Umbilical cord (tissue), 2 donors: Measurements from ENCODE around the gene TSR3. TPM values are rescaled to one million over a fixed set of nuclear protein-coding genes. Genes with fewer than 3 reads are reported as not detected.

Experiments
- DNase-seq: peaks from one replicate; pipeline ENCODE4 v3.0.0-alpha.2; 2015; ENCODE audit warnings: low spot score
- total RNA-seq: library from RNA; depleted of rRNA; stranded (reverse); fragments of >200 nt; gene quantifications from one replicate; pipeline ENCODE4 v1.2.3, GENCODE V29; 2014; ENCODE audit warnings: low replicate concordance; ENCODE audit not compliant: insufficient read depth

Gene TSR3
- total RNA-seq, 1 donor from 2014 or later = 55.6 TPM

- no peak for DNase-seq
These were observed 41.5 kb downstream of the TSR3 start for GRCh38 chr16:1309888-1310831.

- DNase-seq = peak; percentile 99
These were observed 42.4 kb downstream of the TSR3 start, which contains the start of gene UBE2I for GRCh38 chr16:1308977-1309885. Gene UBE2I, plus strand, starts transcription at chr16:1309636. Its CDS starts 4,395 bp downstream, at chr16:1314031.

- no peak for DNase-seq
These were observed 43.4 kb downstream of the TSR3 start for GRCh38 chr16:1308036-1308976.

GRCh38 chr16:1306334-1306733 is 45.3 kb downstream of the TSR3 start:
- DNase-seq = no peak

GRCh38 chr16:1305823-1306222 is 45.9 kb downstream of the TSR3 start:
- DNase-seq = no peak

GRCh38 chr16:1301562-1301961 is 50.1 kb downstream of the TSR3 start:
- no peak for DNase-seq

GRCh38 chr16:1300664-1301476 is 50.8 kb downstream of the TSR3 start:
- peak; percentile 32 for DNase-seq

GRCh38 chr16:1299868-1300203 is 51.8 kb downstream of the TSR3 start:
- DNase-seq = no peak

Other genes with a start within 250 kb of the TSR3 start
- gene CACNA1H, start 198.8 kb downstream of the TSR3 start, total RNA-seq = 8.7 TPM
- not detected for gene TPSG1, start 126.6 kb downstream of the TSR3 start, total RNA-seq
- 1.9 TPM for gene TPSB2, start 121.7 kb downstream of the TSR3 start, total RNA-seq
- gene TPSAB1, start 111.2 kb downstream of the TSR3 start, total RNA-seq = 8.9 TPM
- not detected for gene TPSD1, start 95.8 kb downstream of the TSR3 start, total RNA-seq
- 47.4 TPM for gene UBE2I, start 42.2 kb downstream of the TSR3 start, total RNA-seq
- 0.24 TPM for gene BAIAP3, start 18.2 kb downstream of the TSR3 start, total RNA-seq
- gene GNPTG, start 53 bp upstream of the TSR3 start, total RNA-seq = 59.9 TPM
- 3.4 TPM for gene UNKL, start 62.8 kb upstream of the TSR3 start, total RNA-seq
- 20.7 TPM for gene UQCC4, start 68.9 kb upstream of the TSR3 start, total RNA-seq
- 3.1 TPM for gene PERCC1, start 79.2 kb upstream of the TSR3 start, total RNA-seq
- gene CCDC154, start 92.7 kb upstream of the TSR3 start, total RNA-seq = 0.48 TPM
- gene CLCN7, start 123.2 kb upstream of the TSR3 start, total RNA-seq = 35.2 TPM
- gene PTX4, start 137.1 kb upstream of the TSR3 start, total RNA-seq = not detected
- 7.9 TPM for gene TELO2, start 141.5 kb upstream of the TSR3 start, total RNA-seq
- 6.7 TPM for gene TMEM204, start 181.8 kb upstream of the TSR3 start, total RNA-seq